ENCODE results near the gene WNT9A.
"Not testable (repeated sequence)": the region's sequence is repeated elsewhere in the genome, so short reads cannot be mapped to it uniquely, and the experiment has no call there.

Gene WNT9A, protein sequence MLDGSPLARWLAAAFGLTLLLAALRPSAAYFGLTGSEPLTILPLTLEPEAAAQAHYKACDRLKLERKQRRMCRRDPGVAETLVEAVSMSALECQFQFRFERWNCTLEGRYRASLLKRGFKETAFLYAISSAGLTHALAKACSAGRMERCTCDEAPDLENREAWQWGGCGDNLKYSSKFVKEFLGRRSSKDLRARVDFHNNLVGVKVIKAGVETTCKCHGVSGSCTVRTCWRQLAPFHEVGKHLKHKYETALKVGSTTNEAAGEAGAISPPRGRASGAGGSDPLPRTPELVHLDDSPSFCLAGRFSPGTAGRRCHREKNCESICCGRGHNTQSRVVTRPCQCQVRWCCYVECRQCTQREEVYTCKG

GRCh38 chr1:227947676-227948492 is at the start of gene WNT9A:
TSS of gene WNT9A (minus strand) at chr1:227947932. CDS start at chr1:227947887, 45 bp downstream.
- no peak for DNase-seq

DNA sequence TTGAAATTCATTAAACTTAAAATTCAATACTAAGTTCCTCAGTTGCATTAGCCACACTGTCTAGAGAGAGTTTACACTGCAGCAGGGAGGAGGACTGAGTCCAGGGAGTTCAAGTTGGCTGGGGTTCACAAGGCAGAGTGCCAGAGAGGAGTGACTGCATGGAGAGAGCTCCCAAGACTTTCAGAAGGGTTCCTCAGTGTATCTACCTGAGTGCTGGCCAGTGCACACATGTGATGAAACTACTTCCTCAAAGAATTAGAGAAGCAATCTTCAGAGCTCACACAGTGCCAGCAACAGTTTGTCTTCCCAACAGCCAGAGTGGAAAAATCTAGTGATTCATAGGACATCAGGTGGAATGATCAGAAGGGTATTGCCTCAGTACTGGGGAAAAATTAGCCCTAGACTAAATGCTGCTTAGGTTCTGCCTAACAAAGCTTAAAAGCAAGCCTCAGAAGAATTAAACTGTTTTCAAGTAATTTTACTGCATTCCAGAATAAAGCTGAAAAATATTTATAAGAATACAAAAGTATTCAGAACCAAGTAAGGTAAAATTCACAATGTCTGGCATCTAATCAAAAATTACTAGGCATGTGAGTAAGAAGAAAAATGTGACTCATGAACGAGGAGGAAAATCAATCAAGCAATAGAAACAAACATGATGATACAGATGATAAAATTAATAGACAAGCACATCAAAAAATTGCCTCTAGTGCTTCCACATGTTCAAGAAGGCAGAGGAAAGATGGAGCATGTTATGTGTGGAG is 48.6 kb upstream of the WNT9A start:
- no peak for DNase-seq

- no peak for DNase-seq
Measured at GRCh38 chr1:227994632-227995300, 47.0 kb upstream of the WNT9A start.

GRCh38 chr1:227987181-227987580 is 39.4 kb upstream of the WNT9A start:
- no peak for DNase-seq

- not testable (repeated sequence) for DNase-seq
Measured at GRCh38 chr1:227975583-227976283, 28.0 kb upstream of the WNT9A start.

DNA sequence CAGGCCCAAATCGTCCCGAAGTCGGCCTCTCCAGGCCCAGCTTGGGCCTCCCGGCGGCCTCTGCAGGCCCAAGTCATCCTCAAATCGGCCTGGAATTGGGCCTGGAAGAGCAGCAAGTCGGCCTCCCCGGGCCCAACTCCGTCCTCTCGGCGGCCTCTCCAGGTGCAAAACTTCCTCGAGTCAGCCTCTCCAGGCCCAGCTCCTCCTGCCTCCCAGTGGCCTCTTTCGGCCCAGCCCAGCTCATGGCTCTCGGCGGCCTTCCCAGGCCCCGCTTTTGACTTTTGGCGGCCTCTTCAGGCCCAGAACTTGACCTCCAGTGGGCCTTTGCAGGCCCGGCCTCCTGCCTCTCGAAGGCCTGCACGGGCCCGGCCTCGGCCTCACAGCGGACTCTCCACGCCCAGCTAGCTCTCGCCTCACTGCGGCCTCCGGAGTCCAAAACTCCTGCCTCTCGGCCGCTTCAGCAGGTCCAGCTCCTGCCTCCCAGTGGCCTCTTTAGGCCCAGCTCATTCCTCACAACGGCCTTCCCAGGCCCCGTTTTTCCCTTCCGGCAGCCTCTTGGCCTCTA is 26.1 kb upstream of the WNT9A start:
- not testable (repeated sequence) for DNase-seq

- DNase-seq: not testable (repeated sequence)
Measured at GRCh38 chr1:227972843-227973374, 25.2 kb upstream of the WNT9A start.

- DNase-seq: not testable (repeated sequence)
Measured at GRCh38 chr1:227972283-227972679, 24.5 kb upstream of the WNT9A start.

DNA sequence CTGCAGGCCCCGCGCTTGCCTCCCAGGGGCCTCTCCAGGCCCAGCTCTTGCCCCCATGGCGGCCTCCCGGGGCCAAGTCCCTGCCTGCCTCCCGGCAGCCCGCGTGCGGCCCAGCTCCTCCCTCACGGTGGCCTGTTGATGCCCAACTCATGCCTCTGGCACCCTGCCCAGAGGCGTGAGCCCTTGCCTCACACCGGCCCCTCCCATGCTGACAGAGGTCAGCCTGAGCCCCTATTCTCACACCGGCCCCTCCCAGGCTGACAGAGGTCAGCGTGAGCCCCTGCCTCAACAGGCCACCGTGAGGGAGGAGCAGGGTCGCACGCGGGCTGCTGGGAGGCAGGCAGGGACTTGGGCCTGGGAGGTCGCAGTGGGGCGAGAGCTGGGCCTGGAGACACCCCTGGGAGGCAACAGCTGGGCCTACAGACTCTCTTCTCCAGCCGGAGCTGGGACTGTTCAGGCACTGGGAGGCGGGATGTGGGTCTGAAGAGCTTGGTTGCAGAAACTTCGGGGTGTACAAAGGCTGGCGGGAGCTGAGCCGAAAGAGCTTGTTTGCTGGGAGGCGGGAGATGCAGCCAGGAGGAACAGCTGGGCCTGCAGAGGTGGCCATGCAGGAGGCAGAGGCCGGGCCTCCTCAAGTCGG is 24.0 kb upstream of the WNT9A start:
- not testable (repeated sequence) for DNase-seq

GRCh38 chr1:227971216-227971615 is 23.5 kb upstream of the WNT9A start:
- not testable (repeated sequence) for DNase-seq

GRCh38 chr1:227970076-227970995 is 22.6 kb upstream of the WNT9A start:
- DNase-seq: not testable (repeated sequence)

- not testable (repeated sequence) for DNase-seq
Measured at GRCh38 chr1:227967815-227968214, 20.1 kb upstream of the WNT9A start.

- not testable (repeated sequence) for DNase-seq
Measured at GRCh38 chr1:227966733-227967132, 19.0 kb upstream of the WNT9A start.

- no peak for DNase-seq
Measured at GRCh38 chr1:227961651-227962466, 14.1 kb upstream of the WNT9A start.

- DNase-seq: no peak
Measured at GRCh38 chr1:227959325-227959860, 11.7 kb upstream of the WNT9A start.

DNA sequence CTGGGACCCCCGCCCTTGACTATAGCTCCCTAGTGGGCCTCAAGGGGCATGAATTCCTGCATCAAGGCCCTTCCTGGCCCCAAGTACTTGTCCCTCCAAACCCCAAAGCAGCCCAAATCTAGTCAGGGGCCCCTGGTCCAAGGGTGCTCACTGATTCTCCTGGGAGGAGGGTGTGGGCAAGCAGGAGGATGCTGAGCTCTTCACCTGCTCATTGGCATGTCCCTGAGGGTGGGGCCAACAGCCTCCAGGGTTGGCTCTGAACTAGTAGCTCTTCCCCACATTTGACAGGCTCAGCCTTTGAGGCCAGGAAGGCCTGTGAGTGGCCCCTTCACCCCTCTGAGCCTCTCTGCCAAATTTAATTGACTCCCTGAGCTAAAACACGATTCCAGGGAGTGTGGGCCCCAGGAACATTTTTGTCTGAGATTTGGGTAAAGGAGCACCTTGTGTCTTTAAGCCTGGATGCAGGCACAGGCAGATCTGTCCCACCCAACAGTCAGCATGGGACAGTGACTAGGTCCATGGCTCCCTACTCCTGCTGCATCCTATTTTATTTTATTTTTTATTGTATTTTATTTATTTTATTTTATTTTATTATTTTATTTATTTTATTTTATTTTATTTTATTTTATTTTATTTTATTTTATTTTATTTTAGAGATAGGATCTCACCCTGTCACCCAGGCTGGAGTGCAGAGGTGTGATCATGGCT is 11.0 kb upstream of the WNT9A start:
- no peak for DNase-seq

GRCh38 chr1:227955808-227956207 is 8.1 kb upstream of the WNT9A start:
- DNase-seq: no peak
